ENCODE data around the gene PRSS50.

Gene PRSS50

DNA sequence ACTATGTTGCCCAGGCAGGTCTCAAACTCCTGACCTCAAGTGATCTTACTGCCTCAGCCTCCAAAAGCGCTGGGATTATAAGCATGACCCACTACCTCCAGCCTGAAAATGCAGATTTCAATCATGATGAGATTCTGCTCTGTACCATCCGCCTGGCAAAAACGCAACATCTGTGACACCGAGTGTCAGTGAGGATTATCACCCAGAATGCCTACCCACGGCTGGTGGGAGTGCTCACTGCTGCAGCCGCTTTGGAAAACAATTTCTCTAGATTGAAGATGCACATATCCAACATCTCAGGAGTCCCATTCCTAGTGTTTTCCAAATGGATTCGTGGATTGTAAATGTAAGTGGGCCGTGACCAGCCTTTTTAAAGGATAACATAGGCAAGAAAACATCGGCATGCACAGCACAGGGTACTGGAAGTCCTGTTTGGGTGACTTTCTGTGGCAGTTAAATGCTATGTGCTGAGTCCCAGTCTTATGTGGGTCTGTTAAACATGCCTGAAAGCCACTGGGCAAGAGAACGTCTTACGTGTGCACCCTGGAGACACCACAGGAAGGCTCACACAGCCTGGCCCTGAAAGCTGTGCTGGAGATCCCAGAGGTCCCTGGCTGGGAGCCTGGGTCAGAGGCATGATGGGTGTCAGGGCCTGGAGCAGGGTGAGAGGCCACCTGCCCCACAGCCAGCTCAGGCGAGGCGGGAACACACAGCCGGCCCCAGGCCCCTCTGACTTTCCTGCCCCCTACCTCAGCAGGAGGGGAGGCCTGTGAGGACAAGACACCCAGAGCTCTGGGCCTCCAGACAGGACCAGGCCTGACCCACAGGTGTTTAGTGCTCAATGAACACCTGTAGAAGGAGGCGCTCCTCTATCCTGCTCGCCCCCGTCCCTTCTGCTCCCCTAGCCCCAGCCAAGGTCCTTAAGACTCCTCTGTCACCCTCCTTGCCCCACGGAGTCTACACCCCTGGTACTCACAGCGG is 918 bp downstream of the PRSS50 start:
- no peak for DNase-seq (ENCODE audit: low read depth)
- TF ChIP-seq, protein P1, sequence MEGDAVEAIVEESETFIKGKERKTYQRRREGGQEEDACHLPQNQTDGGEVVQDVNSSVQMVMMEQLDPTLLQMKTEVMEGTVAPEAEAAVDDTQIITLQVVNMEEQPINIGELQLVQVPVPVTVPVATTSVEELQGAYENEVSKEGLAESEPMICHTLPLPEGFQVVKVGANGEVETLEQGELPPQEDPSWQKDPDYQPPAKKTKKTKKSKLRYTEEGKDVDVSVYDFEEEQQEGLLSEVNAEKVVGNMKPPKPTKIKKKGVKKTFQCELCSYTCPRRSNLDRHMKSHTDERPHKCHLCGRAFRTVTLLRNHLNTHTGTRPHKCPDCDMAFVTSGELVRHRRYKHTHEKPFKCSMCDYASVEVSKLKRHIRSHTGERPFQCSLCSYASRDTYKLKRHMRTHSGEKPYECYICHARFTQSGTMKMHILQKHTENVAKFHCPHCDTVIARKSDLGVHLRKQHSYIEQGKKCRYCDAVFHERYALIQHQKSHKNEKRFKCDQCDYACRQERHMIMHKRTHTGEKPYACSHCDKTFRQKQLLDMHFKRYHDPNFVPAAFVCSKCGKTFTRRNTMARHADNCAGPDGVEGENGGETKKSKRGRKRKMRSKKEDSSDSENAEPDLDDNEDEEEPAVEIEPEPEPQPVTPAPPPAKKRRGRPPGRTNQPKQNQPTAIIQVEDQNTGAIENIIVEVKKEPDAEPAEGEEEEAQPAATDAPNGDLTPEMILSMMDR (IDR thresholded peaks at IDR 0.05; ENCODE audit: control insufficient read depth, extremely low read depth, insufficient read depth) = no peak
- H3K4me3 ChIP-seq (ENCODE audit: low read depth, low read length) = no peak overlapping the region

DNA sequence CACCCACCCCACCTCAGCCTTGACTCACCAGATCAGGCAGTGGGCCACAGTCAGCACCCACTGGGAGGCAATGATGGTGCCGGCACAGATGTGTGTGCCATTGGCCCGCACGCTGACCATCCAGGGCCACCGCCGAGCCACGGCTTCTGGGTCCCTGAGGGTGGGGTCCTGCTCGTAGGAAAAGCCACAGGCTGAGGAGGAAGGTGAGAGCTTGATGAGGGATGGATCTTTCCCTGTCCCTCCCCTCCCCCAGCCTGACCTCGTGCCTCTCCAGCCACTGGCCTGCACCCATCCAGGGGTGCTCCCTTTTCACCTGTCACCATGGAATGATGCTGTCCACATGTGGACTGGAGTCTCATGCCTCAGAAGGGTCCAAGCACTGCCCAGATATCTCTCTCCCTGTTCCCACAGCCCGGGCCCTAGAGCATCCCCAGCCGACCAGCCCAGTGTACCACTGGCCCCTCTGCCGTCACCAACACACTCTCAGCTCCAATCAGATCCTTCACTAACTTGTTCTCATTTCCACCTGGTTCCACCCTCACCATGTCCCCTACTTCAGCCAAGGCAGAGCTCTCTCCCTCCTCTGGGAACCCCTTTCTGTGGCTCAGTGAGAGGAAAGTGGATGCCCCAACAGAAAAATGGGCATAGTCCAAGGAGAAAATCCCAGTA is 2.0 kb downstream of the PRSS50 start:
- TF ChIP-seq, protein P1 (IDR thresholded peaks at IDR 0.05; ENCODE audit: control insufficient read depth, extremely low read depth, insufficient read depth) = no peak
- no peak for DNase-seq (ENCODE audit: low read depth)
- H3K4me3 ChIP-seq (ENCODE audit: low read depth, low read length) = no peak overlapping the region

DNA sequence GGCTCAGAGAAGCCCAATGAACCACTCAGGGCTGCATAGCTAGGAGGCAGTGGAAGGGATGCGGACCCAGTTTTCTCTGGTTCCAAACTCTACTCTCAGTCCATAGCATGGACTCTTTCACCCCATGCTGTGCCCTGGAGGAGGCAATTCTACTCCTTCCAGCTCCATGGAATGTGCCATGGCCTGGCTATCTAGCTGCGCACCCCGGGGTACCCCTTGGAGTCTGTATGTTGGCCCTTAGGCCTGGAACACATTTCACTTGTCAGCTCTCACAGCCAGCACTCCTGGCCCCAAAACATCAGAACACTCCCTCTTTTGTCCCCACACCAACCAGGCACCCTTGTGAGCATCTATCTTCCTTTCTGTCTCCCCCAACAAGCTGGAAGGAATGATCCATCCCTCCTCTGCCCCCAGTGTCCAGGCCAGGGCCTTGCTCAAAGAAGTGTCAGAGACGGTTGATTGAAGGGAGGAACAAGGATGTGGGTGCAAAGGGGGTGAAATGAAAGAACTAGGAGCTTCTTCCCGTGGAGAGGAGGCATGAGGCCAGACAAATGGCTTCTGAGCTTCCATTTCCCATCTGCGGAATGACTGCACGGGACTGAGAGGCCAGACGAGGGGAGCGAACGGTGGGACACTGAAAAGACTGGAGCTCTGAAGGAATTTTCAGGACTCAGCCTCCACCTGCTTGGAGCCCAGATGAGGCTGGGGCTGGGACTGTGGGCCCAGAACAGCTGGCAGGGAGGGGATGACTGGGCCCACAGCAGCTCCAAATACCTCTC is 2.8 kb downstream of the PRSS50 start:
- TF ChIP-seq, protein P1 (IDR thresholded peaks at IDR 0.05; ENCODE audit: control insufficient read depth, extremely low read depth, insufficient read depth) = no peak
- no peak for DNase-seq (ENCODE audit: low read depth)
- H3K4me3 ChIP-seq (ENCODE audit: low read depth, low read length) = no peak overlapping the region

DNA sequence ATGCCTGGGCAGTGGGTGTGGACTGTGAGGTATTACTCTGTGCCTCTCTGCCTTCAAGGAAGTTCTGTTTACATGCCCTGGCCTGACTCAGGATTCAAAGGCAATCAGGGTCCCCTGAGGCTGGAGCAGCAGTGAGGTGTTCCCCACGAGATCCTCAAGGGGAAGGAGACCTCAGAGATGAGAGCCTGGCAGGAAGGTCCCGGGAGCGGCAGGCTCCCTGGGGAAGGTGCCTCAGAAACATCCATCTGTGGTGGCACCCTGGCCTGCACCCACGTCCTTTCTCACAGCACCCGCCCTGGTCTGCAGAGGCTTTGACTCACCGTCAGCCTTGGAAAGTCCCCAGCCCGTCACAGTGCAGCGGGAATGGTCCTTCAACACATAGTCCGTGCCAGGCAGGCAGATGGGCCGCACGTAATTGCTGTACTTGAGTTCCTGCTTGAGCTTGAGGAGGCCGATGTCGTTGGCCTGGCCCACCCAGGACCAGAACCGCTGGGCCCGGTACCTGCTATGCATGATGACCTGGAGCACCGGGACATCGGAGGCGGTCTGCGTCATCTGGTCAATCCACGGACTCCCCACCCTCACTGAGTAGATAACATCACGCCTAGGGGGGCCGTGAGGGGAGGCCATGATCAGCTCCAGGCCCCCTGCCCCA is 3.6 kb downstream of the PRSS50 start:
- TF ChIP-seq, protein P1 (IDR thresholded peaks at IDR 0.05; ENCODE audit: control insufficient read depth, extremely low read depth, insufficient read depth) = no peak
- no peak for DNase-seq (ENCODE audit: low read depth)

DNA sequence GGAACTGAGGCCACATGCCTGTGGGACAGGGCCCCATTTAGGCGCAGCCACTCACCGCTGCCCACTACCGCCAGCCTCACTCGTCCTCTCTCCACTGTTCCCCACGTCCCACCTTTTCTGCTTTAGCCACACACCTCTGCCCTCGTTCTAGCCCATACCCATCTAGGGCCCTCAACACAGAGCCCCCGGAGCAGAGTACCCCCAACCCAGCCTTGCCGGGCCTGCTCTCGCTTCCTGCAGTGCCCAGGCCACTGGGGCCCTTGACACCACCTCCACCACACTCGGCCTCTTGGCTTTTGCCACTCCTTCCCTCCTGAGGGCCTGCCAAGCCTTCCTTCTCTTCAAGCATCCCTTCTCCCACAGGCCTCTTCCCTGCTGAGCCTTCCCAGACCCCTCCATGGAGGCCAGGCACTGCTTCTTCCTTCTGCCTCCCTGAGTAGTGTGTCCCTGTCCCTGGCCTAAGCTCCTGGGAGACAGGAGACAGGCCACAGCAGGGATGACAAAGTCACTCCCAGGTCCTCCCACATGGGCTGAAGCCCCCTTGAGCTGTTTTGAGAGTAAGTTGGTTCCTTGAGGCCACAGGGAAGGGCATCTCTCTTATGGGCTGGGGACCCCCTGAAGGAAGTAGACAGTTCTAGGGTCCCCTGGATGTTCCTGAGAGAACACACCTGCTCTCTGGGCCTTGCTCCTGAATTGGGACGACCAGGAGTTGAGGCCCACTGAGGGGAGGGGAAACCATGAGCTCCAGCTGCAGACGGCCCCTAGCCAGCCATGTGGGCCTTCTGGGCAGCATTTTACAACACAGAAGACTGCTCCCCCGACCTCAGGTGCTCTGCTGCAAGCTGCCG is 4.4 kb downstream of the PRSS50 start:
- TF ChIP-seq, protein P1 (IDR thresholded peaks at IDR 0.05; ENCODE audit: control insufficient read depth, extremely low read depth, insufficient read depth) = no peak
- no peak for DNase-seq (ENCODE audit: low read depth)
- H3K4me3 ChIP-seq (ENCODE audit: low read depth, low read length) = no peak overlapping the region

More for the DNA sequence above, 3.6 kb downstream of the PRSS50 start:
- H3K4me3 ChIP-seq (ENCODE audit: low read depth, low read length) = no peak overlapping the region
